ENCODE results near the gene MEF2C. TPM values are rescaled to one million over a fixed set of nuclear protein-coding genes. Genes with fewer than 3 reads are reported as not detected.

MEF2C gene
- total RNA-seq, 4 donors from 2014 or later: 17.3 to 58.0 (median 23.5) TPM

DNA sequence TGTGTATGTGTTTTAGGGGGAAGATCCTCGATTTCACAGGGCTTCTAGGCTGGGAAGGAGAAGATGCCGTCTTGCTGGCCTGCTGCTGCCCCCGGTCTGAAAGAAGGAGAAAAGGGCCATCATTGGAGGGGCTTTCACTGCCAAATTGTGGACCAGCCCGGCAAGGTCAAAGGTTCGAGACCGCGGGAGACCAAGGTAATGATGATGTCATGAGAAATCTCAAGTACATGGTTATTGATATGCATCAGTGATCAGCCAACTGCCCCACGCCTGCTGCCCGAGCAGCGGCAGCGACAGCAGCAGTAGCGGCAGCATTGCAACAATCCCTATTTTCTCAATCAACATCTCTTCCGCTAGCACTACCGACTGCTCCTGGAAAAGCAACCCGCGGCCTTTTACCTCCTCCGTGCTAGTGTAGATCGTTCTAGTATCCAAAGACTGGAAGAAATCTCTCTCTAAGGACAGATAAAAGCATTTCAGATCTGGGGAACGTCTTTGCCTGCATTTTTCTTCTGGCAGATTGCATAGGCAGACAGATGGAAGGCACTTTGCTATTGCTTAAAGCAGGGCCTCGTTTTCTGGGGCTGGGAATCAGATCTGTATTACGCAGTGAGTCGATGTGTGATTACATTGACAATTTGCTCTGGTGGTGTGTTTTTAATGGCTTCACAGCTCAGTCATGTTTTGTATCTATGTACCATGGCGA lies 215.3 kb downstream of the MEF2C start:
- in situ Hi-C loops (cut with MboI; ENCODE audit: low pct_ligation_motif_present in 1 of 4, low pct_unique_long_range_greater_than_20kb in 1 of 4, low sequenced_read_pairs in 3 of 4): loop anchor here in 2 of 4 donors (25.0 kb wide), 1 partner anchor 530 kb away; no protein-coding TSS in a partner anchor
- Histone ChIP-seq H3K27me3 (peaks cover 100% of the 10 kb centered on the region), H3K36me3 (no peaks in the 10 kb centered on the region)

More for the DNA sequence above, 215.3 kb downstream of the MEF2C start:
- no peak overlapping the region for H3K27ac ChIP-seq
- H3K9me3 ChIP-seq: no peaks in the 10 kb centered on the region
- TF ChIP-seq EP300 (IDR thresholded peaks at IDR 0.05; ENCODE audit: low read depth) (no peak), POLR2AphosphoS5 (IDR thresholded peaks at IDR 0.05) (no peak), POLR2A (IDR thresholded peaks at IDR 0.05) (no peak)
- TF ChIP-seq, protein P1, sequence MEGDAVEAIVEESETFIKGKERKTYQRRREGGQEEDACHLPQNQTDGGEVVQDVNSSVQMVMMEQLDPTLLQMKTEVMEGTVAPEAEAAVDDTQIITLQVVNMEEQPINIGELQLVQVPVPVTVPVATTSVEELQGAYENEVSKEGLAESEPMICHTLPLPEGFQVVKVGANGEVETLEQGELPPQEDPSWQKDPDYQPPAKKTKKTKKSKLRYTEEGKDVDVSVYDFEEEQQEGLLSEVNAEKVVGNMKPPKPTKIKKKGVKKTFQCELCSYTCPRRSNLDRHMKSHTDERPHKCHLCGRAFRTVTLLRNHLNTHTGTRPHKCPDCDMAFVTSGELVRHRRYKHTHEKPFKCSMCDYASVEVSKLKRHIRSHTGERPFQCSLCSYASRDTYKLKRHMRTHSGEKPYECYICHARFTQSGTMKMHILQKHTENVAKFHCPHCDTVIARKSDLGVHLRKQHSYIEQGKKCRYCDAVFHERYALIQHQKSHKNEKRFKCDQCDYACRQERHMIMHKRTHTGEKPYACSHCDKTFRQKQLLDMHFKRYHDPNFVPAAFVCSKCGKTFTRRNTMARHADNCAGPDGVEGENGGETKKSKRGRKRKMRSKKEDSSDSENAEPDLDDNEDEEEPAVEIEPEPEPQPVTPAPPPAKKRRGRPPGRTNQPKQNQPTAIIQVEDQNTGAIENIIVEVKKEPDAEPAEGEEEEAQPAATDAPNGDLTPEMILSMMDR (IDR thresholded peaks at IDR 0.05): no peak
- intact Hi-C loops (cut with DNase I; ENCODE audit: low total_unique reads): no loop called here
- peaks cover 0 to 19% (median 3%) of the 10 kb centered on the region in 4 donors for H3K4me1 ChIP-seq
- DNase-seq: no peak
- peak overlapping the region in 1 of 4 donors; percentile 53 for H3K4me3 ChIP-seq
- 12 to 24% methylated on average over 7 to 23 of the region's 23 CpGs for WGBS, 2 donors (ENCODE audit: low coverage in 1 of 2)

Small RNA genes lying within 50 kb of the gene (small RNA-seq; reads per million reads assigned to genes)
- 0 reads per million in 4 donors for gene AC008525.2
